ENCODE measurements around the gene GLRA1. TPM values are rescaled to one million over a fixed set of nuclear protein-coding genes. Genes with fewer than 3 reads are reported as not detected.
"Not testable (repeated sequence)": the region's sequence is repeated elsewhere in the genome, so short reads cannot be mapped to it uniquely, and the experiment has no call there.

The GLRA1 gene
- total and polyA plus RNA-seq, 2 experiments from 2014 or later: not detected

DNA sequence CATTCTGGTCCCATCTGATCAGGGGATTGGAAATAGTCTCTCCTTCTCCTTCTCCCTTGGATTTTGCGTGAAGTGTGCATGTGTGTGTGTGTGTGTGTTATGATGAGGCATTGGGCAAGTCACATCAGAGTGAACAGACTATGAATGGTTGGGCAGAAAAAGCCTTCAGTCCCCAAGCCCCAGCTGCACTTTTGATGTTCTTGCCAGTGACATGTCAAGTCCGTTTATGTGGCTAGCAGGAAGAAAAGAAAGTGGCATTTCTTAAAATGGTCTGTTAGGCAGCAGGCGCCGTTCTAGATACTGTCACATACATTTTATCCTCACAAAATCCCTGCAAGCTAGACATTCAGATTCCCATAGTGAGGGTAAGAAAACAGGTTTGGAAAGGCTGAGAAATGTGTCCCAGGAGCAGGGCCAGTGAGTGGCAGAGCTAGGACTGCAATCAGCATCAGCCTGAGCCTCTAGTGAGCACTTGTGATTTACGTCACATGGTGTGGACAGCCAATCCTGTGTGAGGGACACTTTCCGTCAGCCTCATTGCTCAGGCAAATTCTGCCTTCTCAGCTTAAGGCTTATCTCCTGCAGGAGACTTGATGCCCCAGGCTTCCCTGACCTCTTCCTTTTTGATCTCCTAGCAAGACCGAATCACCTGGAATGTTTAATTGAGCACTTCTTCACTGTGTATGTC is 60.4 kb downstream of the GLRA1 start:
- no peak overlapping the region for H2AFZ ChIP-seq
- H3K36me3 ChIP-seq (ENCODE audit: low read depth): no peaks in the 10 kb centered on the region
- H3K4me3 ChIP-seq: no peak overlapping the region

DNA sequence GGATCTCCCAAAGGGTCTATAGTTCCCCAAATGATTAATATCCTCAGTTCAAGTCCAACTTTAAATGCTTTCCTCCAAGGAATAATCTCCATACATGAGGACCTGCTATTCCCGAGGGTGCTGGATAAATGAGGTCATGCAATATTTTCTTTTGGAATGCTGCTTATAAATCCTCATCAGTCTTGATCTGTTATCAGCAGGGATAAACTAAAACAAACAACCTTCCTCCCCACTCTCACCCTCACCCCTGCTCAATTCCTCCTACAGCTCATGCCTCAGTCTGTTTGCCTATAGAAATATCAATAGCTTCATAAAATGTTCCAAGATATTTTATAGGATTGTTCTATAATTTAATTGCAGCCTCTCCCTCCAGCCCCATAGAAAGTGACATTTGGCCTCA is 61.1 kb downstream of the GLRA1 start:
- no peak overlapping the region for H2AFZ ChIP-seq
- no peak overlapping the region for H3K4me3 ChIP-seq
- no peaks in the 10 kb centered on the region for H3K36me3 ChIP-seq (ENCODE audit: low read depth)
- DNase-seq: no peak
- H3K4me1 ChIP-seq (ENCODE audit: insufficient read depth): no peaks in the 10 kb centered on the region
- H3K9ac ChIP-seq: no peak overlapping the region
- no peaks in the 10 kb centered on the region for H3K27me3 ChIP-seq (replicated peaks; ENCODE audit: insufficient read depth)
- H3K27ac ChIP-seq: no peak overlapping the region
- no peaks in the 10 kb centered on the region for H3K9me2 ChIP-seq (ENCODE audit: insufficient read depth)
- no peak overlapping the region for H3K4me2 ChIP-seq (ENCODE audit: unreplicated experiment)
- in situ Hi-C loops (cut with MboI): no loop called here
- 32 to 44% methylated on average over 1 of the region's 1 CpG for WGBS, 2 experiments (ENCODE audit: low coverage in 1 of 2, low lambda C conversion rate in 2 of 2, missing lambda C conversion rate in 2 of 2)
- no peaks in the 10 kb centered on the region for H3K9me3 ChIP-seq (ENCODE audit: low read depth)
- no peaks in the 10 kb centered on the region for H4K20me1 ChIP-seq (ENCODE audit: insufficient read depth)
- no peaks in the 10 kb centered on the region for H3K79me2 ChIP-seq (ENCODE audit: insufficient read depth)
- H3F3A ChIP-seq (ENCODE audit: insufficient read depth): no peaks in the 10 kb centered on the region
- TF ChIP-seq EZH2 (IDR thresholded peaks at IDR 0.05; ENCODE audit: insufficient read depth, poor library complexity, severe bottlenecking) (no peak), EZH2phosphoT487 (IDR thresholded peaks at IDR 0.05; ENCODE audit: insufficient read depth, low read depth) (no peak)

More for the DNA sequence above, 60.4 kb downstream of the GLRA1 start:
- WGBS, 2 experiments (ENCODE audit: low coverage in 1 of 2, low lambda C conversion rate in 2 of 2, missing lambda C conversion rate in 2 of 2): 25 to 28% methylated on average over 7 of the region's 7 CpGs
- no peaks in the 10 kb centered on the region for H3K27me3 ChIP-seq (replicated peaks; ENCODE audit: insufficient read depth)
- in situ Hi-C loops (cut with MboI): no loop called here
- H3K9me2 ChIP-seq (ENCODE audit: insufficient read depth): no peaks in the 10 kb centered on the region
- TF ChIP-seq EZH2 (IDR thresholded peaks at IDR 0.05; ENCODE audit: insufficient read depth, poor library complexity, severe bottlenecking) (no peak), EZH2phosphoT487 (IDR thresholded peaks at IDR 0.05; ENCODE audit: insufficient read depth, low read depth) (no peak)
- no peaks in the 10 kb centered on the region for H4K20me1 ChIP-seq (ENCODE audit: insufficient read depth)
- DNase-seq: no peak
- no peaks in the 10 kb centered on the region for H3K4me1 ChIP-seq (ENCODE audit: insufficient read depth)
- H3K79me2 ChIP-seq (ENCODE audit: insufficient read depth): no peaks in the 10 kb centered on the region
- no peak overlapping the region for H3K27ac ChIP-seq
- H3K9me3 ChIP-seq (ENCODE audit: low read depth): no peaks in the 10 kb centered on the region
- no peak overlapping the region for H3K4me2 ChIP-seq (ENCODE audit: unreplicated experiment)
- H3F3A ChIP-seq (ENCODE audit: insufficient read depth): no peaks in the 10 kb centered on the region
- no peak overlapping the region for H3K9ac ChIP-seq

DNA sequence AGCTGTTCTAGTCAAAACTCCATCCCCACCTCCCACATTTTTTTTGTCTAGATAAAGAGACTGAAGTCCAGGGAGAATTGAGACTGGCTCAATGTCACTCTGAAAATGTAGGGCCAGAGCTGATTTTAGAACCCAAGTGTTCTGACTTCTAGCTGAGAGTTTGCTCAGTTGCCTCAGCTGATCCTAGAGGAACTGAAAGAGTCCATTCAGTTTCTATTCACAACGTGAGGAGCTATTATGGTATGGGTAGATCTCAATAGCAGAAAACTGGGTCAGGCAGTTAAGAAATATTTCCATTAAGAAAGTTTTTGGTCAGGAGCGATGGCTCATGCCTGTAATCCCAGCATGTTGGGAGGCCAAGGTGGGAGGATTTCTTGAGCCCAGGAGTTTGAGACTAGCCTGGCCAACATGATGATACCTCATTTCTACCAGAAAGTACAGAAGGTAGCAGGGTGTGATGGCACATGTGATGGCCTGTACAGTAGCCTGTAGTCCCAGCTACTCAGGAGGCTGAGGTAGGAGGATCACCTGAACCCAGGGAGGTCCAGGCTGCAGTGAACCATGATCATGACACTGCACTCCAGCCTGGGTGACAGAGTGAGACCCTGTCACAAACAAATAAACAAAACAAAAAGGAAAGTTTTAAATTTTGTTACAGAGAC is 61.7 kb downstream of the GLRA1 start:
- Histone ChIP-seq H3K27me3 (replicated peaks; ENCODE audit: insufficient read depth) (no peaks in the 10 kb centered on the region), H3K79me2 (ENCODE audit: insufficient read depth) (no peaks in the 10 kb centered on the region), H3K9ac (no peak overlapping the region), H4K20me1 (ENCODE audit: insufficient read depth) (no peaks in the 10 kb centered on the region), H3K4me2 (ENCODE audit: unreplicated experiment) (no peak overlapping the region), H3K4me3 (no peak overlapping the region), H2AFZ (no peak overlapping the region), H3K4me1 (ENCODE audit: insufficient read depth) (no peaks in the 10 kb centered on the region), H3K9me2 (ENCODE audit: insufficient read depth) (no peaks in the 10 kb centered on the region), H3K36me3 (ENCODE audit: low read depth) (no peaks in the 10 kb centered on the region), H3K9me3 (ENCODE audit: low read depth) (no peaks in the 10 kb centered on the region), H3K27ac (no peak overlapping the region), H3F3A (ENCODE audit: insufficient read depth) (no peaks in the 10 kb centered on the region)
- 30 to 31% methylated on average over 2 of the region's 2 CpGs for WGBS, 2 experiments (ENCODE audit: low coverage in 1 of 2, low lambda C conversion rate in 2 of 2, missing lambda C conversion rate in 2 of 2)
- in situ Hi-C loops (cut with MboI): no loop called here
- DNase-seq: no peak
- TF ChIP-seq EZH2phosphoT487 (IDR thresholded peaks at IDR 0.05; ENCODE audit: insufficient read depth, low read depth): no peak
- TF ChIP-seq EZH2 (IDR thresholded peaks at IDR 0.05; ENCODE audit: insufficient read depth, poor library complexity, severe bottlenecking): no peak

DNA sequence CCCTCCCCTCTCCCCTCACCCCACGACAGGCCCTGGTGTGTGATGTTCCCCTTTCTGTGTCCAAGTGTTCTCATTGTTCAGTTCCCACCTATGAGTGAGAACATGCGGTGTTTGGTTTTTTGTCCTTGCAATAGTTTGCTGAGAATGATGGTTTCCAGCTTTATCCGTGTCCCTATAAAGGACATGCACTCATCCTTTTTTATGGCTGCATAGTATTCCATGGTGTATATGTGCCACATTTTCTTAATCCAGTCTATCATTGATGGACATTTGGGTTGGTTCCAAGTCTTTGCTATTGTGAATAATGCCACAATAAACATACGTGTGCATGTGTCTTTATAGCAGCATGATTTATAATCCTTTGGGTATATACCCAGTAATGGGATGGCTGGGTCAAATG is 63.8 kb downstream of the GLRA1 start:
- H4K20me1 ChIP-seq (ENCODE audit: insufficient read depth); H3K36me3 ChIP-seq (ENCODE audit: low read depth); H3K4me1 ChIP-seq (ENCODE audit: insufficient read depth); H3K4me3 ChIP-seq; H3K27me3 ChIP-seq (replicated peaks; ENCODE audit: insufficient read depth); H3K4me2 ChIP-seq (ENCODE audit: unreplicated experiment); H3K9ac ChIP-seq; H2AFZ ChIP-seq; in situ Hi-C loops (cut with MboI); H3K9me2 ChIP-seq (ENCODE audit: insufficient read depth); H3K79me2 ChIP-seq (ENCODE audit: insufficient read depth); DNase-seq; H3K27ac ChIP-seq; H3F3A ChIP-seq (ENCODE audit: insufficient read depth); H3K9me3 ChIP-seq (ENCODE audit: low read depth): not testable (repeated sequence)
- 46 to 48% methylated on average over 4 of the region's 4 CpGs for WGBS, 2 experiments (ENCODE audit: low coverage in 1 of 2, low lambda C conversion rate in 2 of 2, missing lambda C conversion rate in 2 of 2)

Measured in GM23248 (cell line).